ENCODE data around the gene HPDL.

DNA sequence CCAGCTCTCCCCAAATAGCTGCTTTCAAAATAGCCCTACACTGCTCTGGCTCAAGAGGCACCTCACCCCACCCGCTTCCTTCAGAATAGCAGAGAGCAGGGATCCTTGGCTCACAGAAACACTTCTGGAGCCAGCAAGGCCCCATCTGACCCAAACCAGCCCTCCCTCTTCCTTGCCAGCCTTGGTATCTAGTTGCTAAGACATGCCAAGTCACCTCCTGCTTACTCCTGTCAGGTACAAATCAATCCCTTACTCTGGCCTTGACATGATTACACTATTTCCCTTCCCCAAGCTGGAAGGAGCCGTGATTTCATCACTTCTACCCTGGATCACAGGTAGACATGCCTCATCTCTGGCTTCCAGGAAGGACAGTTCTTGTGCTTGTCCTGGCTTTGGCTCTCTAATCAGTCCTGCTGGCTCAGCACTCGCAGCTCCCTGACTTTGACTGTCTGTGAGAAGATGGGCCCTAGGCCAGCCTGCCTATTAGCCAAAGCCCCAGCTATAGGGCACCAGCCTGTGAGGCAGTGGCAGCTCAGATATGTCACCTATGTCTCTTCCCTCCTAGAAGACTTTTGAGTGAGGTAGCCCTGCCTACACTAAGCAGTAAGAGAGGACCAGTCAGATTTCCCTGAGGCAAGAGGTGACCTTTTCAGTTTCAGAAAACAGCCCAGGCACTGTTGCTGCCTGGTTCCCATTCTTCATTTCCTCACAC, 22.4 kb downstream of the HPDL start:
- TF ChIP-seq POLR2AphosphoS5 (IDR thresholded peaks at IDR 0.05; ENCODE audit: low read depth, low read length) (no peak), TAF1 (IDR thresholded peaks at IDR 0.05; ENCODE audit: low read depth, low read length) (no peak), POLR2A (IDR thresholded peaks at IDR 0.05; ENCODE audit: low read depth, low read length) (0 out of 2 replicates have a peak, but pooled peaks have one; percentile 25), PAX5 (IDR thresholded peaks at IDR 0.05; ENCODE audit: insufficient read depth, low read length, severe bottlenecking) (no peak), SPI1 (IDR thresholded peaks at IDR 0.05; ENCODE audit: low read depth, low read length) (no peak), POU2F2 (IDR thresholded peaks at IDR 0.05; ENCODE audit: low read depth, low read length) (no peak)
